ENCODE measurements around the gene MIEF2. TPM values are rescaled to one million over a fixed set of nuclear protein-coding genes. Genes with fewer than 3 reads are reported as not detected.

Gene MIEF2
- total RNA-seq, 2 experiments from 2014 or later = 6.0 to 7.1 TPM

- DNase-seq = no peak
- CTCF ChIA-PET = interaction anchor here (0.8 kb wide), 1 partner anchor 364 kb away, joined by 5 read pairs; no protein-coding TSS in a partner anchor
- Mint-ChIP-seq H3K4me3 (peak overlapping the region; percentile 78), H3K9me3 (no peaks in the 10 kb centered on the region), H3K27ac (no peak overlapping the region), H3K4me1 (ENCODE audit: low read depth) (peaks cover 30% of the 10 kb centered on the region), H3K27me3 (ENCODE audit: low read depth) (no peaks in the 10 kb centered on the region), H3K36me3 (ENCODE audit: low read depth) (peaks cover 2% of the 10 kb centered on the region)
- intact Hi-C loops (cut with micrococcal nuclease) = loop anchor here (2.0 to 10.0 kb wide), 3 partner anchors 101 to 307 kb away; partner anchors contain the start of genes DRC3, SHMT1 and TOM1L2
These were observed 1.2 kb downstream of the MIEF2 start for GRCh38 chr17:18261659-18262058.

GRCh38 chr17:18262111-18262510, 1.6 kb downstream of the MIEF2 start:
- H3K4me3 Mint-ChIP-seq = no peak overlapping the region
- no peak overlapping the region for H3K27ac Mint-ChIP-seq
- peaks cover 1% of the 10 kb centered on the region for H3K36me3 Mint-ChIP-seq (ENCODE audit: low read depth)
- H3K27me3 Mint-ChIP-seq (ENCODE audit: low read depth) = no peaks in the 10 kb centered on the region
- no peaks in the 10 kb centered on the region for H3K9me3 Mint-ChIP-seq
- H3K4me1 Mint-ChIP-seq (ENCODE audit: low read depth) = peaks cover 28% of the 10 kb centered on the region
- intact Hi-C loops (cut with micrococcal nuclease) = loop anchor here (10.0 kb wide), 1 partner anchor 307 kb away; no protein-coding TSS in a partner anchor
- CTCF ChIA-PET = no interaction called here
- DNase-seq = no peak

DNA sequence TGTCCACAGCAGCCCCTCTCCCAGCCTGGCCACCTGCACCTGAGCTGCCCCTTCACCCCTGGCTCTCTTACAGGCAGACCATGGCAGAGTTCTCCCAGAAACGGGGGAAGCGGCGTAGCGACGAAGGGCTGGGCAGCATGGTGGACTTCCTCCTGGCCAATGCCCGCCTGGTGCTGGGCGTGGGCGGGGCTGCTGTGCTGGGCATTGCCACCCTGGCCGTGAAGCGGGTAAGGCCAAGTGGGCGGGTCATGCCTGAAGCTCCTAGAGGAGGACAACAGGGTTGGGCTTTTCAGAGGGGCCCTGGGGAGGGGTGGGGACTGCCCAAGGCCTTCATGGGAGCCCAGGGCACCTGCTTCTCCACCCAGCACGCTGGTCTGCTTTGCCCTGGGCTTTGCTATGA, 2.2 kb downstream of the MIEF2 start:
- H3K36me3 Mint-ChIP-seq (ENCODE audit: low read depth) = no peaks in the 10 kb centered on the region
- H3K4me3 Mint-ChIP-seq = no peak overlapping the region
- CTCF ChIA-PET = interaction anchor here (1.1 kb wide), 1 partner anchor 45 kb away, joined by 3 read pairs; no protein-coding TSS in a partner anchor
- H3K9me3 Mint-ChIP-seq = no peaks in the 10 kb centered on the region
- peaks cover 24% of the 10 kb centered on the region for H3K4me1 Mint-ChIP-seq (ENCODE audit: low read depth)
- no peak for DNase-seq
- no peaks in the 10 kb centered on the region for H3K27me3 Mint-ChIP-seq (ENCODE audit: low read depth)
- no peak overlapping the region for H3K27ac Mint-ChIP-seq
- intact Hi-C loops (cut with micrococcal nuclease) = loop anchor here (10.0 kb wide), 1 partner anchor 308 kb away; no protein-coding TSS in a partner anchor

- CTCF ChIA-PET = interaction anchor here (1.0 to 1.1 kb wide), 2 partner anchors 16 to 46 kb away, joined by 3 read pairs; no protein-coding TSS in a partner anchor
- intact Hi-C loops (cut with micrococcal nuclease) = loop anchor here (10.0 kb wide), 1 partner anchor 309 kb away; no protein-coding TSS in a partner anchor
- no peaks in the 10 kb centered on the region for H3K27me3 Mint-ChIP-seq (ENCODE audit: low read depth)
- H3K4me3 Mint-ChIP-seq = no peak overlapping the region
- no peaks in the 10 kb centered on the region for H3K36me3 Mint-ChIP-seq (ENCODE audit: low read depth)
- H3K4me1 Mint-ChIP-seq (ENCODE audit: low read depth) = peaks cover 19% of the 10 kb centered on the region
- no peaks in the 10 kb centered on the region for H3K9me3 Mint-ChIP-seq
- DNase-seq = no peak
- no peak overlapping the region for H3K27ac Mint-ChIP-seq
These were observed 3.6 kb downstream of the MIEF2 start for GRCh38 chr17:18263885-18264682.

- H3K9me3 Mint-ChIP-seq = no peaks in the 10 kb centered on the region
- no peaks in the 10 kb centered on the region for H3K27me3 Mint-ChIP-seq (ENCODE audit: low read depth)
- peaks cover 4% of the 10 kb centered on the region for H3K4me1 Mint-ChIP-seq (ENCODE audit: low read depth)
- intact Hi-C loops (cut with micrococcal nuclease) = loop anchor here (10.0 kb wide), 1 partner anchor 313 kb away; no protein-coding TSS in a partner anchor
- no peak for DNase-seq
- no peak overlapping the region for H3K4me3 Mint-ChIP-seq
- H3K36me3 Mint-ChIP-seq (ENCODE audit: low read depth) = no peaks in the 10 kb centered on the region
- CTCF ChIA-PET = no interaction called here
- no peak overlapping the region for H3K27ac Mint-ChIP-seq
These were observed 6.9 kb downstream of the MIEF2 start for GRCh38 chr17:18267366-18267765.

- intact Hi-C loops (cut with micrococcal nuclease) = loop anchor here (10.0 kb wide), 1 partner anchor 313 kb away; no protein-coding TSS in a partner anchor
- H3K4me3 Mint-ChIP-seq = no peak overlapping the region
- H3K27me3 Mint-ChIP-seq (ENCODE audit: low read depth) = no peaks in the 10 kb centered on the region
- H3K27ac Mint-ChIP-seq = no peak overlapping the region
- no peak for DNase-seq
- H3K4me1 Mint-ChIP-seq (ENCODE audit: low read depth) = peaks cover 4% of the 10 kb centered on the region
- peaks cover 2% of the 10 kb centered on the region for H3K36me3 Mint-ChIP-seq (ENCODE audit: low read depth)
- no peaks in the 10 kb centered on the region for H3K9me3 Mint-ChIP-seq
- CTCF ChIA-PET = no interaction called here
These were observed 7.7 kb downstream of the MIEF2 start for GRCh38 chr17:18267927-18268711.

DNA sequence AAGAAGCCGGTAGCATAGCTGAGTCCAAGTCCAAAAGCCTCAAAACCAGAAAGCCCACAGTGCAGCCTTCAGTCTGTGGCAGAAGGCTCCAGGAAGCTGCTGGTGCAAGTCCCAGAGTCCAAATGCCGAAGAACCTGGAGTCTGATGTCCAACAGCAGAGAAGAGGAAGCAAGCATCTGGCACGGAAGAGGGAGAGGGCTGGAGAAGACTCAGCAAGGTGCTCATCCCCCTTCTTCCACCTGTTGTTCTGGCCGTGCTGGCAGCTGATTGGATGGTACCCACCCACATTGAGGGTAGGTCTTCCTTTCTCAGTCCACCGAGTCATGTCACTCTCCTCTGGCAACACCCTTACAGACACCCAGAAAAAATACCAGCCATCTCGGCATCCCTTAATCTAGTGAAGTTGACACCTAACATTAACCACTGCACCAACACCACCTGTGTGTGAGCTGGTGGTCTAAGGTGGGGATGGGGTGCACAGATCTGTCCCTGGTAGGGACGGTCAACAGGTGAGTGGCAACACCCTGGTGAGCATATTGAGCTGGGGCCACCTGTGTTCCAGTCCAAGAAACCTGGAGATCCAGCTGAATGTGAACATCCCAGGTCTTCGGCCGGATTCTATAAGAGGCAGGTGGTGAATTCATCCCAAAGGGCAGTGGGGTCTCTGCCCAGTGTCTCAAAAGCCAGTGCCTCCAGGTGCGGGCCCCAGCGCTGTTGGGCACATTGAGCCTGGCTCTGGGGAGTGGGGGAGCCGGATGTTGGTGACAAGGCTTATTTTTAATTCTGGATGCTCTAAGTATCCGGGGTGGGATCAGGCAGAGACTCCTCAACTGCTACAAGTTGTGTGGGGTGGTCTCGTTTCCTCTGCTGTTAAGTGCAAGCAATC, 9.8 kb downstream of the MIEF2 start:
- H3K9me3 Mint-ChIP-seq = no peaks in the 10 kb centered on the region
- H3K4me1 Mint-ChIP-seq (ENCODE audit: low read depth) = peaks cover 4% of the 10 kb centered on the region
- peaks cover 2% of the 10 kb centered on the region for H3K36me3 Mint-ChIP-seq (ENCODE audit: low read depth)
- intact Hi-C loops (cut with micrococcal nuclease) = no loop called here
- H3K27ac Mint-ChIP-seq = no peak overlapping the region
- DNase-seq = no peak
- CTCF ChIA-PET = no interaction called here
- H3K4me3 Mint-ChIP-seq = no peak overlapping the region
- H3K27me3 Mint-ChIP-seq (ENCODE audit: low read depth) = no peaks in the 10 kb centered on the region

DNA sequence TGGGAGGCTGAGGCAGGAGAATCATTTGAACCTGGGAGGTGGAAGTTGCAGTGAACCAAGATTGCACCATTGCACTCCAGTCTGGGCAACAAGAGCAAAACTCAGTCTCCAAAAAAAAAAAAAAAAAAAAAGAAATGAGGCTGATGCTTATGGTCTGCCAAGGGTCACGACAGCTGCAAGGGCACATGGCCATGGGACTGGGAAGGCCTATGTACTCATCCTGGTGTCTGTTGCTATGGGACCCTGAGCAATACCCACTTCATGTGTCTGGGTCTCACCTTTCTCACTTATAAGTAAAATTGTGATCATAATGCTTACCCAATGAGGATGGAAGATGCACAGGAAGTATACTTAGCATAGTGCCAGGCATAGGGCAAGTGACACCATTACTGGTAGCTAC, 16.6 kb downstream of the MIEF2 start:
- Mint-ChIP-seq H3K4me1 (ENCODE audit: low read depth) (no peaks in the 10 kb centered on the region), H3K27me3 (ENCODE audit: low read depth) (no peaks in the 10 kb centered on the region), H3K4me3 (no peak overlapping the region), H3K9me3 (no peaks in the 10 kb centered on the region), H3K36me3 (ENCODE audit: low read depth) (peaks cover 15% of the 10 kb centered on the region), H3K27ac (no peak overlapping the region)
- intact Hi-C loops (cut with micrococcal nuclease) = no loop called here
- CTCF ChIA-PET = no interaction called here
- no peak for DNase-seq

- intact Hi-C loops (cut with micrococcal nuclease) = no loop called here
- Mint-ChIP-seq H3K9me3 (no peaks in the 10 kb centered on the region), H3K27me3 (ENCODE audit: low read depth) (no peaks in the 10 kb centered on the region), H3K4me3 (no peak overlapping the region), H3K4me1 (ENCODE audit: low read depth) (no peaks in the 10 kb centered on the region), H3K36me3 (ENCODE audit: low read depth) (peaks cover 27% of the 10 kb centered on the region), H3K27ac (no peak overlapping the region)
- DNase-seq = no peak
- CTCF ChIA-PET = no interaction called here
These were observed 18.4 kb downstream of the MIEF2 start for GRCh38 chr17:18278867-18279266.

DNA sequence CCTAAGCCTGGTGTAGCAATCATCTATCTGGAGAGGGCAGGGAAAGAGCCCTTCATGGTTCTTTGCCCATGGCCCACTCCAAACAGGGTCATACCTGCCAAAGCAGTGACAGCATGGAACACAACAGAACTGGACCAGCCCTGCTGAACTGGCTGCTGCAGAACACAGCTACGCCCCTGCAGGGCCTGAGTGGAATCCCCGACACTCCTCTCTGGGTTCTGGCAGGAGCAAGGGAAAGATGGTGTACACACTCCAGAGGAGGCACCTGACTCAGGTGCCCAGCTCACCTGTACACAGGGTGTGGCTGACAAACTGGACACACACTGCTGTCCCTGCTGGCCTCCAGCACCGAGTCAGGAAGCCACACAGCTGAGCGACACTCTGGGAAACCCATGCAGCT, 19.8 kb downstream of the MIEF2 start:
- Mint-ChIP-seq H3K4me1 (ENCODE audit: low read depth) (no peaks in the 10 kb centered on the region), H3K36me3 (ENCODE audit: low read depth) (peaks cover 35% of the 10 kb centered on the region), H3K27me3 (ENCODE audit: low read depth) (no peaks in the 10 kb centered on the region), H3K27ac (no peak overlapping the region), H3K9me3 (no peaks in the 10 kb centered on the region), H3K4me3 (no peak overlapping the region)
- no peak for DNase-seq
- CTCF ChIA-PET = interaction anchor here (1.2 kb wide), 1 partner anchor 15 kb away, joined by 4 read pairs; no protein-coding TSS in a partner anchor
- intact Hi-C loops (cut with micrococcal nuclease) = no loop called here

- H3K9me3 Mint-ChIP-seq = no peaks in the 10 kb centered on the region
- H3K4me1 Mint-ChIP-seq (ENCODE audit: low read depth) = no peaks in the 10 kb centered on the region
- no peaks in the 10 kb centered on the region for H3K27me3 Mint-ChIP-seq (ENCODE audit: low read depth)
- intact Hi-C loops (cut with micrococcal nuclease) = no loop called here
- CTCF ChIA-PET = interaction anchor here (1.2 kb wide), 1 partner anchor 16 kb away, joined by 4 read pairs; no protein-coding TSS in a partner anchor
- no peak overlapping the region for H3K4me3 Mint-ChIP-seq
- DNase-seq = no peak
- H3K27ac Mint-ChIP-seq = no peak overlapping the region
- peaks cover 41% of the 10 kb centered on the region for H3K36me3 Mint-ChIP-seq (ENCODE audit: low read depth)
These were observed 20.4 kb downstream of the MIEF2 start for GRCh38 chr17:18280766-18281371.
